Cardiac fibroblast (primary cell): ENCODE measurements around the gene GRAMD2B.
A peak's percentile ranks its signal among the peaks of the same experiment; 100 is the strongest.
"Not testable (repeated sequence)": the region's sequence is repeated elsewhere in the genome, so short reads cannot be mapped to it uniquely, and the experiment has no call there.

Experiments used
- DNase-seq, 2 donors: peaks; one replicate each; pipeline versions ENCODE4 v3.0.0 to v3.0.0-alpha.2; 2010; ENCODE audit warnings: low read depth in 2 of 2
- H3K4me3 ChIP-seq, 2 donors: replicated peaks in 1 of 2; 1 replicate in 1 of 2; 2 replicates in 1 of 2; pipeline ENCODE4 v1.5.1; 2011; ENCODE audit warnings: low read depth in 2 of 2, low read length in 2 of 2, mild to moderate bottlenecking in 2 of 2, moderate library complexity in 1 of 2
- CTCF ChIP-seq: IDR thresholded peaks from one replicate; pipeline ENCODE4 v1.5.1; 2011; ENCODE audit warnings: low read depth, mild to moderate bottlenecking, low read length, inconsistent platforms

GRAMD2B gene

GRCh38 chr5:126516133-126516532 is 92.9 kb downstream of the GRAMD2B start:
- DNase-seq, result peak in 1 of 2 donors; percentile 66
- no peak overlapping the region for H3K4me3 ChIP-seq
- no peak for TF ChIP-seq CTCF

- no peak for TF ChIP-seq CTCF
- H3K4me3 ChIP-seq, result no peak overlapping the region
- DNase-seq, result no peak
These were observed 93.6 kb downstream of the GRAMD2B start for GRCh38 chr5:126516852-126517251.

GRCh38 chr5:126519223-126519622 is 96.0 kb downstream of the GRAMD2B start:
- not testable (repeated sequence) for H3K4me3 ChIP-seq, DNase-seq

- no peak overlapping the region for H3K4me3 ChIP-seq
- TF ChIP-seq CTCF, result no peak
- peak in 1 of 2 donors; percentile 63 for DNase-seq
These were observed 96.7 kb downstream of the GRAMD2B start for GRCh38 chr5:126519637-126520592.

GRCh38 chr5:126520593-126520953 is 97.4 kb downstream of the GRAMD2B start:
- no peak for TF ChIP-seq CTCF
- no peak overlapping the region for H3K4me3 ChIP-seq
- DNase-seq, result no peak

- no peak overlapping the region for H3K4me3 ChIP-seq
- TF ChIP-seq CTCF, result no peak
- no peak for DNase-seq
These were observed 97.9 kb downstream of the GRAMD2B start for GRCh38 chr5:126521130-126521529.

- peak in 1 of 2 donors; percentile 50 for DNase-seq
- TF ChIP-seq CTCF, result no peak
- no peak overlapping the region for H3K4me3 ChIP-seq
These were observed 100.8 kb downstream of the GRAMD2B start for GRCh38 chr5:126523818-126524510.
